ENCODE data around the gene GTF3C1. TPM values are rescaled to one million over a fixed set of nuclear protein-coding genes. Genes with fewer than 3 reads are reported as not detected.
A peak's percentile ranks its signal among the peaks of the same experiment; 100 is the strongest.

Gene GTF3C1
- total RNA-seq, 1 donor from 2014 or later = 106 TPM

DNA sequence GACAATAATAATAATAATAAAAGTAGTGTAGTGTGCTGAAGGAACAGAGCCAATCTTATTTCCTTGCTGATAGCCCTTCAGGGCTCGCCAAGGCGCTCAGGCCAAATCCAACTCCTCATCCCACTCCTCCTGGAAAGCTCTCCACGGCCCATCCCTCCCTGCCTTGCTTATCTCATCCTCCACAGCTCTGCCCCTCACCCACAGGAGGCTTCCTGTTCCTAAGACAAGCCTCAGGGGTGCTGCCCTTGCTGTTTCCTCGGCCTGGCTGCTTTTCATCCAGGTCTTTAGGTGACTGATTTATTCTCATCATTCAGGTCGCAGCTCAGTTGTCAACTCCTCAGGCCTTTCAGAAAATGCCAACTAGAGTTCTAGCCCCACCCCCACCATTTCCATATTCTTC lies 11.2 kb downstream of the GTF3C1 start:
- H3K4me3 Mint-ChIP-seq (ENCODE audit: unreplicated experiment) = no peak overlapping the region
- H3K9me3 Mint-ChIP-seq (ENCODE audit: unreplicated experiment) = no peaks in the 10 kb centered on the region
- no peaks in the 10 kb centered on the region for H3K4me1 Mint-ChIP-seq (ENCODE audit: low read depth, unreplicated experiment)
- no peak for DNase-seq
- H3K27ac Mint-ChIP-seq (ENCODE audit: unreplicated experiment) = no peak overlapping the region
- no peaks in the 10 kb centered on the region for H3K27me3 Mint-ChIP-seq (ENCODE audit: unreplicated experiment)
- no peaks in the 10 kb centered on the region for H3K36me3 Mint-ChIP-seq (ENCODE audit: unreplicated experiment)
- TF ChIP-seq, protein P1, sequence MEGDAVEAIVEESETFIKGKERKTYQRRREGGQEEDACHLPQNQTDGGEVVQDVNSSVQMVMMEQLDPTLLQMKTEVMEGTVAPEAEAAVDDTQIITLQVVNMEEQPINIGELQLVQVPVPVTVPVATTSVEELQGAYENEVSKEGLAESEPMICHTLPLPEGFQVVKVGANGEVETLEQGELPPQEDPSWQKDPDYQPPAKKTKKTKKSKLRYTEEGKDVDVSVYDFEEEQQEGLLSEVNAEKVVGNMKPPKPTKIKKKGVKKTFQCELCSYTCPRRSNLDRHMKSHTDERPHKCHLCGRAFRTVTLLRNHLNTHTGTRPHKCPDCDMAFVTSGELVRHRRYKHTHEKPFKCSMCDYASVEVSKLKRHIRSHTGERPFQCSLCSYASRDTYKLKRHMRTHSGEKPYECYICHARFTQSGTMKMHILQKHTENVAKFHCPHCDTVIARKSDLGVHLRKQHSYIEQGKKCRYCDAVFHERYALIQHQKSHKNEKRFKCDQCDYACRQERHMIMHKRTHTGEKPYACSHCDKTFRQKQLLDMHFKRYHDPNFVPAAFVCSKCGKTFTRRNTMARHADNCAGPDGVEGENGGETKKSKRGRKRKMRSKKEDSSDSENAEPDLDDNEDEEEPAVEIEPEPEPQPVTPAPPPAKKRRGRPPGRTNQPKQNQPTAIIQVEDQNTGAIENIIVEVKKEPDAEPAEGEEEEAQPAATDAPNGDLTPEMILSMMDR (IDR thresholded peaks at IDR 0.05; ENCODE audit: partially characterized antibody, unreplicated experiment) = no peak

DNA sequence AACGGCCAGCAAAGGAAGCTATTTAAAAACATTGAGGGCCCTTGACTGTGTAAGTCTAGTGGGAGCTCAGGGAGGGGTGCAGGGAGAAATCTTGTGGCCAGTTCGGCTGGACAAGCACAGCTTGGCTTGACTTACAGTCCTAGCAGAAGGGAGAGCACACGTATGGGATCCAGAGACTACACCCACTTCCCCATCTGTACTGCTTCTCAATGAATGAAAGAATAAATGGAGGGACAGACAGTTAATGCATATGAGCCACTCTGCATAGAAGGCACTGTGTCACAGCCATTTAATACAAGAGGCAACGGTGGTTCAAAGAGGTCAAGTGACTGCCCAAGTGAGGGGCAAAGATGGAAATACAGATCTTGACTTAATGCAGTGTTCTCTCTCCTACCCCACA lies 15.5 kb downstream of the GTF3C1 start:
- H3K27ac Mint-ChIP-seq (ENCODE audit: unreplicated experiment) = peak overlapping the region; percentile 38
- H3K9me3 Mint-ChIP-seq (ENCODE audit: unreplicated experiment) = peaks cover 3% of the 10 kb centered on the region
- TF ChIP-seq, protein P1 (IDR thresholded peaks at IDR 0.05; ENCODE audit: partially characterized antibody, unreplicated experiment) = no peak
- H3K4me3 Mint-ChIP-seq (ENCODE audit: unreplicated experiment) = no peak overlapping the region
- H3K27me3 Mint-ChIP-seq (ENCODE audit: unreplicated experiment) = no peaks in the 10 kb centered on the region
- peaks cover 16% of the 10 kb centered on the region for H3K4me1 Mint-ChIP-seq (ENCODE audit: low read depth, unreplicated experiment)
- peaks cover 10% of the 10 kb centered on the region for H3K36me3 Mint-ChIP-seq (ENCODE audit: unreplicated experiment)
- DNase-seq = no peak

DNA sequence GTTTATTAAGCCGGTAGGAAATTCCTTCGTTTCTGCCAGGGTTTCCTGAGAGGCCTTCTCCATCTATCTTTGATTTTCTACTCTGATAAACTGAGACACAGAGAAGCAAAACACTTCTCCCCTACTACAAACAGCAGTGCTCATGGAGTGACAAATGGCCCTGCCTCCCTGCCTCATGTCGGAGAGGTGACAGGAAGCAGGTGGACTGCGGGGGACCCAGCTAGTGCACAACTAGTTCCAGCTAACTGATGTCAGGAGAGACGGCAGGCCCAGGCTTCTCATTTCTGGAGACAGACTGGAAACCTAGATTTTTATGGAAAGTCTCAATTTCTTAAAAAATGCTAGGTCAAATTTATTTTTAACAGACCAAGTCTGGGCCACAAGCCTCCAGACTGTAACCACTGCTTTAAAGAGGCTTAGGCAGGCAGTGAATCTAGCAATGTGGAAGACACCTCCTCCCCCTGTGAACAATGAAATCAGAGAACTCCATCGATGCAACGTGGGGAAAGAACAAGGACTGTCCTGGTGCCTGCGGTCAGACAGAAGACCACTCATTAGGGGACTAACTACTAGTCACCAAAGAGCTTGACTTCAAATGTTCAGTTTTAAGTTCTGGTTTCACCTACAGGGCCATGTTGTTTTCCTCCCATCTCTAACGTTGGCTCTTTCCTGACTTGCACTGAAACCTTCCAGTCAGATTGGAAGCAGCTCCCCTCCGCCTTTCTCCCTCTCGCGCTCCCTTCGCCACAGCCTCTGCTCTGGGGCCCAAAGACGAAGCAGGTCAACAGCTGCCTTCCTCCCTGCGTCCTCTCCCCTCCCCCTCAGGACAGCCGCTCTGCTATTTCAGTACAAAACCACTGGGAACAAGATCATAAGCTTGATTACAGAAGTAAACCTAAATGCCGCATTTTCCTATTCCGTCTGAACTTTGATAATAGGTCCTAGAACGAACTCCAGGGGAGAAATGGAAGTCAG lies 17.6 kb downstream of the GTF3C1 start:
- H3K27ac Mint-ChIP-seq (ENCODE audit: unreplicated experiment) = peak overlapping the region; percentile 70
- no peak overlapping the region for H3K4me3 Mint-ChIP-seq (ENCODE audit: unreplicated experiment)
- no peak for DNase-seq
- H3K9me3 Mint-ChIP-seq (ENCODE audit: unreplicated experiment) = peaks cover 5% of the 10 kb centered on the region
- H3K27me3 Mint-ChIP-seq (ENCODE audit: unreplicated experiment) = peaks cover 2% of the 10 kb centered on the region
- peaks cover 16% of the 10 kb centered on the region for H3K4me1 Mint-ChIP-seq (ENCODE audit: low read depth, unreplicated experiment)
- TF ChIP-seq, protein P1 (IDR thresholded peaks at IDR 0.05; ENCODE audit: partially characterized antibody, unreplicated experiment) = no peak
- H3K36me3 Mint-ChIP-seq (ENCODE audit: unreplicated experiment) = peaks cover 19% of the 10 kb centered on the region

DNA sequence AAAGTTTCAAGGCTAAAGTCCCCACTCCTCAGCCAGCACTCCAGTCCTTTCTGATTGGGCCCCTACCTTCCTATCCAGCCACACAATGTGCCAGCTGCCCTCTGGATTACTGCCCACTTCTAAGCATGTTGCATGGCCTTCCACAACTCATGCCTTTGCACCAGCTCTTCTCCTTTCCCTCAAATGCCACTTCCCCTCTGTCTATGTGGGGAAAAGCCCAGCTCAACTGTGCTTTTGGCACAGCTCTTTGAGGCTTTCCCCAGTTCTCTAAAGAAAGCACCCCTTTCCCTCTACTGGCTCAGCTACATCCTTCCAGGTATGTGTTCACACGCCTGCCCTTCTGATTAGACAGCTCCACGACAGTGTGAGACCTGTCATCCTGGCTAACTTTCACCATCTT lies 18.5 kb downstream of the GTF3C1 start:
- Mint-ChIP-seq H3K36me3 (ENCODE audit: unreplicated experiment) (peaks cover 24% of the 10 kb centered on the region), H3K27ac (ENCODE audit: unreplicated experiment) (peak overlapping the region; percentile 92), H3K9me3 (ENCODE audit: unreplicated experiment) (peaks cover 8% of the 10 kb centered on the region), H3K27me3 (ENCODE audit: unreplicated experiment) (peaks cover 4% of the 10 kb centered on the region), H3K4me3 (ENCODE audit: unreplicated experiment) (no peak overlapping the region), H3K4me1 (ENCODE audit: low read depth, unreplicated experiment) (peaks cover 16% of the 10 kb centered on the region)
- no peak for DNase-seq
- TF ChIP-seq, protein P1 (IDR thresholded peaks at IDR 0.05; ENCODE audit: partially characterized antibody, unreplicated experiment) = no peak

DNA sequence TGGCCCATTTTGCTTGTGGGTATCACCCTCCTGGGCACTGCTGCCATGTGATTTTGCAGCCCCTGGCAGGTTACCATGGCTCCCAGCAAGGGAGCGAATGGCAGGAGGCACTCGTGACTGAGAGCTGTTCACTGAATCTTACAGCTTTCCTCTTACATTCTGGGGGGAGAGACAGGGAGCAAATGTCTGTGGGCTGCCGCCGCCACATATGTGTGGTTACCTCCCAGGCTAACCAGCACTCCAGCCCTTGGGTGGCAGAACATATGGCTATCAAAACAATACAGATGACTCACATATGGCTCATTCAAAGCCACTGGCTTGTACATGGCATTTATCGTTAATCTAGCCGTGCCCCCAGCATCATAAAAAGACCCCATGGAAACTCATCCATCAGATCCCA lies 19.8 kb downstream of the GTF3C1 start:
- Mint-ChIP-seq H3K27ac (ENCODE audit: unreplicated experiment) (peak overlapping the region; percentile 92), H3K9me3 (ENCODE audit: unreplicated experiment) (peaks cover 8% of the 10 kb centered on the region), H3K36me3 (ENCODE audit: unreplicated experiment) (peaks cover 35% of the 10 kb centered on the region), H3K4me3 (ENCODE audit: unreplicated experiment) (peak overlapping the region; percentile 63), H3K27me3 (ENCODE audit: unreplicated experiment) (peaks cover 4% of the 10 kb centered on the region), H3K4me1 (ENCODE audit: low read depth, unreplicated experiment) (peaks cover 16% of the 10 kb centered on the region)
- TF ChIP-seq, protein P1 (IDR thresholded peaks at IDR 0.05; ENCODE audit: partially characterized antibody, unreplicated experiment) = no peak
- DNase-seq = no peak
